SU-DHL-6 (cell line): ENCODE measurements around the gene DNER.

Source experiments
- H2AFZ ChIP-seq: fragments of 200-600 bp; sonication (generic); 2 replicates; pipeline ENCODE4 v1.6.1; 2014; ENCODE audit warnings: low read depth, mild to moderate bottlenecking, moderate library complexity, mixed read lengths, antibody characterized with exemption, low read length; ENCODE audit not compliant: severe bottlenecking
- H3F3A ChIP-seq: fragments of 200-600 bp; shearing (Covaris generic); 2 replicates; pipeline ENCODE4 v1.6.0; 2016; ENCODE audit warnings: antibody characterized with exemption, mild to moderate bottlenecking; ENCODE audit not compliant: insufficient read depth
- H3K27ac ChIP-seq: fragments of 200-600 bp; sonication (generic); 2 replicates; pipeline ENCODE4 v1.5.1; 2016; ENCODE audit warnings: low read depth, mild to moderate bottlenecking, low read length, moderate library complexity, mixed read lengths
- H3K27me3 ChIP-seq: fragments of 200-600 bp; sonication (generic), shearing (Covaris generic); 2 replicates; pipeline ENCODE4 v1.6.0; 2014; ENCODE audit warnings: mild to moderate bottlenecking, low read length
- H3K36me3 ChIP-seq: fragments of 200-600 bp; sonication (generic); 2 replicates; pipeline ENCODE4 v1.6.1; 2014; ENCODE audit warnings: mild to moderate bottlenecking, low read length, mixed read lengths
- H3K4me2 ChIP-seq: fragments of 300-600, 200-600 bp; shearing (Covaris generic), sonication (generic); 2 replicates; pipeline ENCODE4 v1.6.0; 2014; ENCODE audit warnings: low read length, low read depth, mild to moderate bottlenecking; ENCODE audit not compliant: poor library complexity, severe bottlenecking
- H3K4me3 ChIP-seq: fragments of 200-600 bp; sonication (generic); 2 replicates; pipeline ENCODE4 v1.5.1; 2014; ENCODE audit warnings: antibody characterized with exemption, low read length, mild to moderate bottlenecking, mixed read lengths; ENCODE audit not compliant: insufficient read depth, poor library complexity, severe bottlenecking
- H3K79me2 ChIP-seq: fragments of 200-600 bp; sonication (generic); 2 replicates; pipeline ENCODE4 v1.6.1; 2014; ENCODE audit warnings: mild to moderate bottlenecking, low read length, moderate library complexity; ENCODE audit not compliant: insufficient read depth
- H3K9ac ChIP-seq: fragments of 200-600 bp; sonication (generic); 2 replicates; pipeline ENCODE4 v1.7.0; 2014; ENCODE audit warnings: mild to moderate bottlenecking, low read length
- H3K9me2 ChIP-seq: fragments of 200-600 bp; sonication (generic); replicated peaks from 2 replicates; pipeline ENCODE4 v1.6.1; 2014; ENCODE audit warnings: low read length; ENCODE audit not compliant: insufficient read depth
- H3K9me3 ChIP-seq: fragments of 200-600 bp; sonication (generic); 2 replicates; pipeline ENCODE4 v1.6.1; 2014; ENCODE audit warnings: low read length, mixed read lengths; ENCODE audit not compliant: insufficient read depth
- H4K20me1 ChIP-seq: fragments of 200-600 bp; sonication (generic); 2 replicates; pipeline ENCODE4 v1.6.1; 2014; ENCODE audit warnings: low read depth, mild to moderate bottlenecking, antibody characterized with exemption, low read length, moderate library complexity, mixed read lengths
- EZH2phosphoT487 ChIP-seq: fragments of 200-600 bp; sonication (generic), shearing (Covaris generic); conservative IDR thresholded peaks from 2 replicates; pipeline ENCODE4 v1.6.1; 2018; ENCODE audit warnings: mild to moderate bottlenecking, antibody characterized with exemption, low read length, moderate library complexity, mixed read lengths
- TF ChIP-seq, protein P1 (sequence below): fragments of 200-600 bp; sonication (generic); IDR thresholded peaks from one replicate; pipeline ENCODE4 v1.5.1; 2017; ENCODE audit warnings: antibody characterized with exemption, mild to moderate bottlenecking, low read length, moderate library complexity; ENCODE audit not compliant: insufficient read depth, poor library complexity, severe bottlenecking

The DNER gene

DNA sequence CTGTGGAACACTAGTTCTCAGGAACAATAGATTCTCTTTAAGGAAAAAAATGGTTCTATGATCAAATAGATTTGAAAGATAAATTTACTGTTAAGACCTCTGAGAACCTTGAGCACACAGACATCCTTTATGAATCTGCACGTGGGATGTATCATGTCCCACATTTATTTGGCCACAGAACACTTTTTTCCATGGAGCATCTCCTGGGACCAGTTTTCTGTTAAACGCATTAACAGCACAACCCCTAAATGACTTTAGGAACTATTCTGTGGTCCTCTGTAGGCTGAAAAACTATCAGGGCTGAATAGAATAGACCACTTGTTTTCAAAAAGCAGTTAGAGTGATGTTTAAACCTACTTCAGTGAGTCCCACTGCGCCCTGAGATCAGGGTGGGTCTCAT is 311.1 kb downstream of the DNER start:
- H3K9me3 ChIP-seq = no peaks in the 10 kb centered on the region
- H4K20me1 ChIP-seq = no peaks in the 10 kb centered on the region
- no peak overlapping the region for H3K27ac ChIP-seq
- no peak overlapping the region for H3K9ac ChIP-seq
- no peak overlapping the region for H3K4me2 ChIP-seq
- no peaks in the 10 kb centered on the region for H3F3A ChIP-seq
- no peaks in the 10 kb centered on the region for H3K79me2 ChIP-seq
- no peaks in the 10 kb centered on the region for H3K27me3 ChIP-seq
- H3K4me3 ChIP-seq = no peak overlapping the region
- TF ChIP-seq, protein P1, sequence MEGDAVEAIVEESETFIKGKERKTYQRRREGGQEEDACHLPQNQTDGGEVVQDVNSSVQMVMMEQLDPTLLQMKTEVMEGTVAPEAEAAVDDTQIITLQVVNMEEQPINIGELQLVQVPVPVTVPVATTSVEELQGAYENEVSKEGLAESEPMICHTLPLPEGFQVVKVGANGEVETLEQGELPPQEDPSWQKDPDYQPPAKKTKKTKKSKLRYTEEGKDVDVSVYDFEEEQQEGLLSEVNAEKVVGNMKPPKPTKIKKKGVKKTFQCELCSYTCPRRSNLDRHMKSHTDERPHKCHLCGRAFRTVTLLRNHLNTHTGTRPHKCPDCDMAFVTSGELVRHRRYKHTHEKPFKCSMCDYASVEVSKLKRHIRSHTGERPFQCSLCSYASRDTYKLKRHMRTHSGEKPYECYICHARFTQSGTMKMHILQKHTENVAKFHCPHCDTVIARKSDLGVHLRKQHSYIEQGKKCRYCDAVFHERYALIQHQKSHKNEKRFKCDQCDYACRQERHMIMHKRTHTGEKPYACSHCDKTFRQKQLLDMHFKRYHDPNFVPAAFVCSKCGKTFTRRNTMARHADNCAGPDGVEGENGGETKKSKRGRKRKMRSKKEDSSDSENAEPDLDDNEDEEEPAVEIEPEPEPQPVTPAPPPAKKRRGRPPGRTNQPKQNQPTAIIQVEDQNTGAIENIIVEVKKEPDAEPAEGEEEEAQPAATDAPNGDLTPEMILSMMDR = no peak
- no peak for TF ChIP-seq EZH2phosphoT487
- H3K9me2 ChIP-seq = no peaks in the 10 kb centered on the region
- H3K36me3 ChIP-seq = no peaks in the 10 kb centered on the region
- H2AFZ ChIP-seq = no peak overlapping the region

DNA sequence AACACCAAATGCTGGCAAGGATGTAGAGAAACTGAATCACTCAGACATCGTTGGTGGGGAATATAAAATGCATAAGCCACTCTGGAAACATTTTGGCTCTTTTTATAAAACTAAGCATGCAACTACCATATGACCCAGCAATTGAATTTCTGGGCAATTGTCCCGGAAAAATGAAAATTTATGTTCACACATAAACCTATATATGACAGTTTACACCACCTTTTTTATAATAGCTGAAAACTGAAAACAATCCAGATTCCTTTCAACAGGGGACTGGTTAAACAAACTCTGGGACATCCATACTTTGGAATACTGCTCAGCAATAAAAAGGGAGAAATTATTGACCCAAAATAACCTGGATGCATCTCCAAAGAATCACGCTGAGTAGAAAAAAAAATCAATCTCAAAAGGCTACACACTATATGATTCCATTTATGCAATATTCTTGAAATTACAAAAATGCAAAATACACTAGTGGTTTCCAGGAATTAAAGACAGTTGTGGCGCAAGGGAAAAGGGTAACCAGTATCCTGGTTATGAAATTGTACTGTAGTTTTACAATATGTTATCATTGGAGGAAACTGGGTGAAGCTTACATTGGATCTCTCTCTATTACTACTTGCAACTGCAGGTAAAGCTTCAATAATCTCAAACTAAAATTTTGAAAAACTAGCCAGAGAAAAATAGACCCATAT is 313.0 kb downstream of the DNER start:
- Histone ChIP-seq H3K27me3 (no peaks in the 10 kb centered on the region), H3K4me3 (no peak overlapping the region), H4K20me1 (no peaks in the 10 kb centered on the region), H2AFZ (no peak overlapping the region), H3K79me2 (no peaks in the 10 kb centered on the region), H3K4me2 (no peak overlapping the region), H3K9me2 (no peaks in the 10 kb centered on the region), H3K27ac (no peak overlapping the region), H3F3A (no peaks in the 10 kb centered on the region), H3K9me3 (no peaks in the 10 kb centered on the region), H3K9ac (no peak overlapping the region), H3K36me3 (no peaks in the 10 kb centered on the region)
- TF ChIP-seq, protein P1 = no peak
- no peak for TF ChIP-seq EZH2phosphoT487

DNA sequence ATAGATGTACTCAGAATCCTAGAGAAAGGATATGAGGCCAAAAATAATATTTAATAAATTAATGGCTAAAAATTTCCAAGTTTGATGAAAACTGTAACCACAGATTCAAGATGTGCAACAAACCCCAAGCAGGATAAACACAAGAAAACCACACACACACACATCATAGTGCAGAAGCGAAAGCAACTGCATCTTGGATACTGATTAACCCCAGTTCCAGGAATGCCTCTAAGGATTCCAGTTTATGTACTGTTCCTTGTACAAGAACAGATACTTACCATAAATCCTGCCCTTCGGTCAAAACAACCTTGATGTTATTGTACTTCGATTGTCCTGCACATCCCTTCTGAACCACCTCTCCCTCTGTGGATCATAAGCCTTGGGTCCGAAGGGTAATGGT is 320.4 kb downstream of the DNER start:
- Histone ChIP-seq H3K27ac (no peak overlapping the region), H3K79me2 (no peaks in the 10 kb centered on the region), H3K9me3 (no peaks in the 10 kb centered on the region), H3K4me2 (no peak overlapping the region), H3F3A (no peaks in the 10 kb centered on the region), H3K9me2 (no peaks in the 10 kb centered on the region), H4K20me1 (no peaks in the 10 kb centered on the region), H3K9ac (no peak overlapping the region), H3K36me3 (no peaks in the 10 kb centered on the region), H2AFZ (no peak overlapping the region), H3K4me3 (no peak overlapping the region), H3K27me3 (no peaks in the 10 kb centered on the region)
- TF ChIP-seq, protein P1 = no peak
- TF ChIP-seq EZH2phosphoT487 = no peak
